Stimulated activated naive CD8-positive, alpha-beta T cell treated with anti-CD3 and anti-CD28 coated beads, Interleukin-15, amount 100 ng/mL, for 72 hours (primary cell): ENCODE data around the gene ANO8.

ENCODE experiments used
- ATAC-seq: fragments of 150-1000 bp; cut with Tn5 transposase; 2 replicates; pipeline ENCODE4 v1.10.0; 2021; ENCODE audit warnings: mild to moderate bottlenecking, moderate library complexity
- DNase-seq, 2 donors: peaks; one replicate each; pipeline ENCODE4 v3.0.0; 2021 to 2022
- H3K27ac Mint-ChIP-seq, 2 donors: one replicate each; pipeline ENCODE4 v1.8.0; 2022; ENCODE audit warnings: mild to moderate bottlenecking in 2 of 2, mixed read lengths in 2 of 2, moderate library complexity in 2 of 2
- H3K27me3 Mint-ChIP-seq: one replicate; pipeline ENCODE4 v1.8.0; 2022; ENCODE audit warnings: mixed read lengths
- H3K4me1 Mint-ChIP-seq: one replicate; pipeline ENCODE4 v1.8.0; 2022; ENCODE audit warnings: mild to moderate bottlenecking, mixed read lengths
- H3K4me3 Mint-ChIP-seq, 2 donors: one replicate each; pipeline ENCODE4 v1.8.0; 2022; ENCODE audit warnings: mild to moderate bottlenecking in 2 of 2, mixed read lengths in 2 of 2, moderate library complexity in 1 of 2
- H3K9me3 Mint-ChIP-seq, 2 donors: one replicate each; pipeline ENCODE4 v1.8.0; 2022; ENCODE audit warnings: mixed read lengths in 2 of 2

Gene ANO8

GRCh38 chr19:17327068-17327653, 7.5 kb downstream of the ANO8 start:
- peaks cover 13% of the 10 kb centered on the region for H3K27me3 Mint-ChIP-seq
- no peak overlapping the region for H3K27ac Mint-ChIP-seq
- no peak for DNase-seq
- no peak for ATAC-seq
- H3K4me1 Mint-ChIP-seq: peaks cover 45% of the 10 kb centered on the region
- H3K9me3 Mint-ChIP-seq: no peaks in the 10 kb centered on the region
- H3K4me3 Mint-ChIP-seq: no peak overlapping the region

- peaks cover 13% of the 10 kb centered on the region for H3K27me3 Mint-ChIP-seq
- H3K9me3 Mint-ChIP-seq: no peaks in the 10 kb centered on the region
- H3K4me1 Mint-ChIP-seq: peaks cover 44% of the 10 kb centered on the region
- H3K4me3 Mint-ChIP-seq: no peak overlapping the region
- no peak for DNase-seq
- no peak for ATAC-seq
- no peak overlapping the region for H3K27ac Mint-ChIP-seq
These were observed 8.1 kb downstream of the ANO8 start for GRCh38 chr19:17326595-17326966.

- peak overlapping the region in 1 of 2 donors; percentile 67 for H3K27ac Mint-ChIP-seq
These were observed 8.6 kb downstream of the ANO8 start for GRCh38 chr19:17325881-17326594.

GRCh38 chr19:17325133-17325532, 9.5 kb downstream of the ANO8 start:
- peaks cover 38% of the 10 kb centered on the region for H3K4me1 Mint-ChIP-seq
- H3K27me3 Mint-ChIP-seq: peaks cover 5% of the 10 kb centered on the region
- no peak for ATAC-seq
- no peak overlapping the region for H3K27ac Mint-ChIP-seq
- H3K4me3 Mint-ChIP-seq: no peak overlapping the region
- H3K9me3 Mint-ChIP-seq: no peaks in the 10 kb centered on the region
- DNase-seq: no peak

More at GRCh38 chr19:17325881-17326594, 8.6 kb downstream of the ANO8 start:
- Mint-ChIP-seq H3K9me3 (no peaks in the 10 kb centered on the region), H3K4me3 (no peak overlapping the region), H3K4me1 (peaks cover 44% of the 10 kb centered on the region), H3K27me3 (peaks cover 13% of the 10 kb centered on the region)
- ATAC-seq: no peak
- DNase-seq: no peak

- DNase-seq (no peak), ATAC-seq (no peak)
- Mint-ChIP-seq H3K4me1 (peaks cover 32% of the 10 kb centered on the region), H3K27ac (peak overlapping the region in 1 of 2 donors; percentile 37), H3K4me3 (no peak overlapping the region), H3K9me3 (no peaks in the 10 kb centered on the region), H3K27me3 (no peaks in the 10 kb centered on the region)
These were observed 10.1 kb downstream of the ANO8 start for GRCh38 chr19:17324357-17325114.

GRCh38 chr19:17323964-17324332, 10.7 kb downstream of the ANO8 start:
- Mint-ChIP-seq H3K27me3 (no peaks in the 10 kb centered on the region), H3K27ac (no peak overlapping the region), H3K4me1 (peaks cover 26% of the 10 kb centered on the region), H3K4me3 (peak overlapping the region; percentile 61 to 62), H3K9me3 (no peaks in the 10 kb centered on the region)
- DNase-seq (peak; percentile 38 to 57), ATAC-seq (peak; percentile 70)

GRCh38 chr19:17323300-17323963, 11.2 kb downstream of the ANO8 start:
- ATAC-seq: peak; percentile 39
- Mint-ChIP-seq H3K27me3 (no peaks in the 10 kb centered on the region), H3K27ac (peak overlapping the region in 1 of 2 donors; percentile 74), H3K9me3 (no peaks in the 10 kb centered on the region), H3K4me1 (peaks cover 21% of the 10 kb centered on the region), H3K4me3 (peak overlapping the region; percentile 75)
- no peak for DNase-seq

- Mint-ChIP-seq H3K4me3 (peak overlapping the region; percentile 75), H3K4me1 (peaks cover 15% of the 10 kb centered on the region), H3K9me3 (no peaks in the 10 kb centered on the region), H3K27ac (peak overlapping the region in 1 of 2 donors; percentile 74), H3K27me3 (no peaks in the 10 kb centered on the region)
- ATAC-seq (no peak), DNase-seq (no peak)
These were observed 11.8 kb downstream of the ANO8 start for GRCh38 chr19:17322854-17323253.

- no peak for DNase-seq
- no peak for ATAC-seq
- H3K27ac Mint-ChIP-seq: peak overlapping the region in 1 of 2 donors; percentile 36
- no peak overlapping the region for H3K4me3 Mint-ChIP-seq
- H3K9me3 Mint-ChIP-seq: no peaks in the 10 kb centered on the region
- H3K27me3 Mint-ChIP-seq: no peaks in the 10 kb centered on the region
- peaks cover 12% of the 10 kb centered on the region for H3K4me1 Mint-ChIP-seq
These were observed 12.8 kb downstream of the ANO8 start for GRCh38 chr19:17321655-17322489.

- peaks cover 20% of the 10 kb centered on the region for H3K4me1 Mint-ChIP-seq
- H3K27me3 Mint-ChIP-seq: no peaks in the 10 kb centered on the region
- DNase-seq (no peak), ATAC-seq (no peak)
- H3K9me3 Mint-ChIP-seq: no peaks in the 10 kb centered on the region
- no peak overlapping the region for H3K4me3 Mint-ChIP-seq
- H3K27ac Mint-ChIP-seq: no peak overlapping the region
These were observed 14.2 kb downstream of the ANO8 start for GRCh38 chr19:17320435-17320834.

GRCh38 chr19:17319473-17320238, 15.0 kb downstream of the ANO8 start:
- Mint-ChIP-seq H3K9me3 (no peaks in the 10 kb centered on the region), H3K4me1 (peaks cover 20% of the 10 kb centered on the region), H3K27ac (peak overlapping the region in 1 of 2 donors; percentile 12), H3K27me3 (no peaks in the 10 kb centered on the region), H3K4me3 (no peak overlapping the region)
- ATAC-seq (no peak), DNase-seq (no peak)

- H3K27ac Mint-ChIP-seq: no peak overlapping the region
- ATAC-seq (no peak), DNase-seq (no peak)
- no peaks in the 10 kb centered on the region for H3K9me3 Mint-ChIP-seq
- H3K4me1 Mint-ChIP-seq: peaks cover 25% of the 10 kb centered on the region
- H3K27me3 Mint-ChIP-seq: no peaks in the 10 kb centered on the region
- H3K4me3 Mint-ChIP-seq: no peak overlapping the region
These were observed 15.7 kb downstream of the ANO8 start for GRCh38 chr19:17318966-17319365.

GRCh38 chr19:17314007-17314593, 20.6 kb downstream of the ANO8 start:
- ATAC-seq: no peak

More at GRCh38 chr19:17314007-17314593, 20.6 kb downstream of the ANO8 start:
- Mint-ChIP-seq H3K4me3 (no peak overlapping the region), H3K27ac (no peak overlapping the region), H3K4me1 (peaks cover 44% of the 10 kb centered on the region), H3K9me3 (no peaks in the 10 kb centered on the region), H3K27me3 (no peaks in the 10 kb centered on the region)
- DNase-seq: no peak
